Measurements from ENCODE around the gene VPS25.
"Not testable (repeated sequence)": the region's sequence is repeated elsewhere in the genome, so short reads cannot be mapped to it uniquely, and the experiment has no call there.

The VPS25 gene

DNA sequence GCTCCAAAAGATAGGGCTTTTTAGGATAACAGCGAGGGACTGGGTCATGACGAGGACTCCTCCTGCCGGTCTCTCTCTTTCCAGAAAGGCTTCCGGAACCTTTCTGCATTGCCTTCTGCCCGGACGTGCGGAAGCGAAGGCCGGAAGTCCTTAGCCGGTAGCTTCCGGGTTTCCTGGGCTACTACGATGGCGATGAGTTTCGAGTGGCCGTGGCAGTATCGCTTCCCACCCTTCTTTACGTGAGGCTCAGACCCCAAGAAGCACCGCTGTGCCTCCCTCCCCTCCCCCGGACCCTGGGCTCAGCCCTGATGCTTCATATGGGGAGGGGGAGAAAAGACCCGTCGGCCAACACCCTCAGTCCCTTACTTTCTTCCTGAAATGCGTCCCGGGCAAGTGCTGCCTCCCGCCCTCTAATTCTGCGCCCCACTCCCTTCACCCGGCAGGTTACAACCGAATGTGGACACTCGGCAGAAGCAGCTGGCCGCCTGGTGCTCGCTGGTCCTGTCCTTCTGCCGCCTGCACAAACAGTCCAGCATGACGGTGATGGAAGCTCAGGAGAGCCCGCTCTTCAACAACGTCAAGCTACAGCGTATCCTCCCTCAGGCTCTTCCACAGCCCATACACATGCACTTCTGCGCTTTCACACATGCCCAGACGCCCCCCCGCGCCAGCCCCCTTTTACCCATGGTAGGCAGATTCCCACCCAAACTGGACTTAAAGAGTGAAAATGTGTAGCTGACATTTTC, at the start of gene VPS25:
Gene VPS25 (plus strand): TSS at position 160 of the 746 bp plus-strand sequence. CDS start 27 bp downstream, at position 187.
- peak; percentile 84 for DNase-seq

DNA sequence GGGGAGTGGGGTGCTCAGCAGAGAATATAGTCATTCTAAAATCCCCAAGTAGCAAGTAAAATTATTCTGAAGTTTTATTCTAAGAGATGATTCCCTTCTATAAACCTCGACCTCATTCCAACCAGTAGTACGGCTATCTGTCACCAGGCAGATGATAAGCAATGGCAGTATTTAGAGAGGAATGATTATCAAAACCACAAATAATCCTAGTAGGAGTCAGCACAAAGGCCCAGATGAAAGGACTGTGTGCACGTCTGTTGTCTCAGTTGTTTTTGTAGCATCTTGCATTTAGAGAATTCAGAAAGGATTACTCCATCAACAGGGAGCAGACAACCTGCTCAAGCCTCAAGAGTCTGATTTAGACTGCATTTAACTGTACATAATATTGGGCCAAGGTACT, 49.6 kb upstream of the VPS25 start:
- no peak for DNase-seq

DNA sequence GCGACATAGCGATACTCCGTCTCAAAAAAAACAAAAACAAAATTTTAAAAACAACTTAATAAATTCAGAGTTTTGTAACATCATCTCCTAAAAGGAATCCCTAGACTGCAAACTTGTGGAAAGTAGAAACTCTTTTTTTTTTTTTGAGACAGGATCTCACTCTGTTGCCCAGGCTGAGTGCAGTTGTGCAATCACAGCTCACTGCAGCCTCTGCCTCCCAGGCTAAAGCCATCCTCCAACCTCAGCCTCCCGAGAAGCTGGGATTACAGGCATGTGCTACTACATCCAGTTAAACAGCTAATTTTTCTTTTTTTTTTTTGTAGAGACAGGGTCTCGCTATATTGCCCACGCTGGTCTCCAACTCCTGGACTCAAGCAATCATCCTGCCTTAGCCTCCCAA, 48.1 kb upstream of the VPS25 start:
- DNase-seq: no peak

DNA sequence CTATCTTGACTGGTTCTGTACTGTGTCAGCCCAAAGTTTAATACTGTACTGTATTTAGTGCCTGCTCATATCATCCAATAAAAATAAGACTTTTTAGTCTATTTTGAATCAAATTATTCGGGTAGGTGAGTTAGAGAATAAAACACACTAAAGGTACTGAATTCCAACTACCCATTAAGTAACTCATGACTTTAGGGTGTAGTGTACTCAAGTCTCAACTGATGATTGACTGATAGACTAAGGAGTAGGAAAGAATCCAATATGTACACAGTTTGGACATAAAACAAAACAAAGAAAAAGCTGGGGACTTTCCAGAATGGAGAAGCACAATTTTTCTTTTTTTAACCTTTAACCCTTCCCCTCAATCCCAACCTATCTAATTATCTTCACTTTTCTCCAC, 32.5 kb upstream of the VPS25 start:
- DNase-seq: no peak

DNA sequence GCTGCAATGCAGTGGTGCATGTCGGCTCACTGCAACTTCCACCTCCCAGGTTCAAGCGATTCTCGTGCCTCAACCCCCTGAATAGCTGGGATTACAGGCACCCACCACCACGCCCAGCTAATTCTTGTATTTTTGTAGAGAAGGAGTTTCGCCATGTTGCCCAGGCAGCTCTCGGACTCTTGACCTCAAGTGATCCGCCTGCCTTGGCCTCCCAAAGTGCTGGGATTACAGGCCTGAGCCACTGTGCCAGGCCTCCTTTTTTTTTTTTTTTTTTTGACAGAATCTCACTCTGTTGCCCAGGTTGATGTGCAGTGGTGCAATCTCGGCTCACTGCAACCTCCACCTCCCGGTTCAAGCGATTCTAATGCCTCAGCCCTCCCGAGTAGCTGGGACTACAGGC, 30.3 kb upstream of the VPS25 start:
- not testable (repeated sequence) for DNase-seq

DNA sequence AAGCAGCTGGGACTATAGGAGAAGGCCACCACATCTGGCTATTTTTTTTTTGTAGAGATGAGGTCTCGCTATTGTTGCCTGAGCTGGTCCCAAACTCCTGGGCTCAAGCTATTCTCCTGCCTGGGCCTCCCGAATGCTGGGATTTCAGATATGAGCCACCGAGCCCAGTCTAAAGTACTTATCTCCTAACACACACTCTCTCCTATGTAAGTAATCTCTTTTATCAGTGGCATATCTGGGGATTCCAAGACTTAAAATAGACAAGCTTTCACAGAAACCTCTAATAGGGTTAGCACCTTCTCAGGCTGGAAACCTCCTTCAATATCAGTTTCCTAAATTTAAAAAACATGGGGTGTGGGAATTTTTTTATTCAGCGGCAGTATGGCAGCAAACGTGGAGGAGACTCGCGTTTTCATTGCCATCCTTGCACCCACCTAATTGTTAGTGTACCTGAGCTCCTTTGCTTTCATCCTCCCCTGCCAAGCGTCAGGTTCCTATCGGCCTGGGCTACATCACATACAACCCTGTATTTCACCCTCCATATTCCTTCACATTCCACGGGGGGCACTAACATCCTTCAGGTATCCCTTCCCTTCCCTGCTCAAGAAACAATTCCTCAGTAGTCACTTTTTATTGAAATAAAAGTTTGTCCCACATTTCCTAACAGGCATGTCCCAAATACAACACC, 29.5 kb upstream of the VPS25 start:
- DNase-seq: no peak

DNA sequence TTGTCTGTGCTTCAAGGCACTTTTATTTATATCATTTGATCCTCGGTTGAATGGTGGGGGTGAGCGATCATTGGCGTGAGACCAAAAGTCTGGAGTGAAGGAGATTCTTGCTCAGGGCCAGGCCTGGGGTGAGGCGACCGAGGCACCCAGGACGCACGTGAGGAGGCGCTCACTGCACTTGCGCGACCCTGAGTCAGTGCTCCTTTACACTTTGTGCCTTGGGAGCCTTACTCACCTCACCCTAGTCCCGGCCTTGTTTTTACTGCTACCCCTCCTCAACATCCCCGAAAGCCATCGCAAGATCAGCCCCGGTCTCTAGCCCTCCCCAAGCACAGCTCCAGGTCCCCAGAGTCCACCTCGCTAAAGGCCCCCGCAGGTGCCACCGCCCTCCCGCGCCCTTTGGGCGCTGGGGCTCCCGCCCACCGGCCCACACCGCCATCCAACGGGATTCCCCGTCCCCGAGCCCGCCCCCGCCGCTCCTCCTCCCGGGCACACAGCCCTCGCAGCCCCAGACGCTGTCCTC, 28.9 kb upstream of the VPS25 start:
- peak; percentile 69 for DNase-seq

DNA sequence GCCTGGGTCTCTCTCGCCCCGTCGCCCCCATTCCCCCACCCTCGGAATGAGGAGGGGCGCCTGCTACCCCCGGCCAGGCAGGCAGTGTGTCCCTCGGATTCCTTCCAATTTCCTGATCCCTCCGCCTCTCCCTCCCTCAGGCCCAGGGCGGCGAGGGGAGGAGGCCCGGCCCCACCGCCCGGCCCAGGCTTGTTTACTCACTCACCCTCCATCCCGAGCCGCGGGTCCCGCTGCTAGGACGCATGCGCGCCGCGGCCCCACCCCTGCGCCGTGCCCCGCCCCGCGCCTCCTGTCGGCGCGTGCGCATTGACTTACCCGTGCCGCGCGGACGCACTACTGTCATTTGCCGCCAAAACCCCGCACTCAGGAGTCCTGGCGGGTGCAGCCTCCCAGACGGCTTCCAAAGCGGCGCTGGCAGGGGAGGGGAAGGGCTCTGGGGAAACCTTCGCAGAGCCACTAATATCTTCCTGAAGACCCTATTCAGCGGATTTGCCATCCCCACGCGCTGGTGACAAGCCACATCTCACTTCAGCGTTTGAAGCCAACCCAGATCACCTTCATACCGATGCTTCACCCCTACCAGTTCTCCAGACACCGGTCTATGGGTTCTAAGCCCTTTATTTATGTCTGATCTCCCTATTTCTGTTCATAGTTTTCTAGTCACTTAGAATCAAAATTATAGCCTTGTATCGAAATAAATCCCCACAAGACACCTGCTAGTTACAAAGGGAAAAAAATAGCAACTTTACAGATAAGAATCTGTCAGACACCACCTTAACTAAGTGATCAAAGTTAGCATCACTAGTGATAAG, 28.2 kb upstream of the VPS25 start, which contains the start of gene EZH1:
Gene EZH1 (minus strand): TSS at position 235 of the 812 bp plus-strand sequence. CDS start 16,099 bp downstream, outside the sequence.
- DNase-seq: peak; percentile 93

DNA sequence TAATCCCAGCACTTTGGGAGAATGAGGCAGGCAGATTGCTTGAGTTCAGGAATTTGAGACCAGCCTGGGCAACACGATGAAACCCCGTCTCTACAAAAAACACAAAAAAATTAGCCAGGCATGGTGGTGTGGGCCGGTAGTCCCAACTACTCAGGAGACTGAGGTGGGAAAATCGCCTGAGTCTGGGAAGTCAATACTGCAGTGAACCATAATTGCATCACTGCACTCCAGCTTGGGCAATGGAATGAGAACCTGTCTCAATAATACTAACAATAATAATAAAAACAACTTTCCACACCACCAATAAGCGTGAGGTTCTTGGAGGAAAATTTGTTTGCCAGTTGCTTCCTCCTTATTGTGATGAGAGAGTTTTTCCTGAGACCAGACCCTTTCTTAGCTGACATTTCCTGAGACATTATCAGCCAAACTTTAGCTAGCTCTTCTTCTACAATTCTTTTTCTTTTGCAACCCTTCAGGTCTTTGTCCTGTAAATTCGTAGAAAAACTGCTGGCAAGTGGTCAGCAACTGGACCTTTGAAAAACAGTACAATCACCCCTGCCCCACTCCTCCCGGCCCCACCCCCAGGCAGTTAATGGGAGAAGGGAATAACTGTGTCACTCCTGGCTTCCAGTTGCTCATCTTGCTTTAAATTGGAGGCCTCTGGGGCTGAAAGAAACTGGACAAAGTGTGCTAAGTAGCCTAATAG, 24.9 kb upstream of the VPS25 start:
- DNase-seq: no peak

DNA sequence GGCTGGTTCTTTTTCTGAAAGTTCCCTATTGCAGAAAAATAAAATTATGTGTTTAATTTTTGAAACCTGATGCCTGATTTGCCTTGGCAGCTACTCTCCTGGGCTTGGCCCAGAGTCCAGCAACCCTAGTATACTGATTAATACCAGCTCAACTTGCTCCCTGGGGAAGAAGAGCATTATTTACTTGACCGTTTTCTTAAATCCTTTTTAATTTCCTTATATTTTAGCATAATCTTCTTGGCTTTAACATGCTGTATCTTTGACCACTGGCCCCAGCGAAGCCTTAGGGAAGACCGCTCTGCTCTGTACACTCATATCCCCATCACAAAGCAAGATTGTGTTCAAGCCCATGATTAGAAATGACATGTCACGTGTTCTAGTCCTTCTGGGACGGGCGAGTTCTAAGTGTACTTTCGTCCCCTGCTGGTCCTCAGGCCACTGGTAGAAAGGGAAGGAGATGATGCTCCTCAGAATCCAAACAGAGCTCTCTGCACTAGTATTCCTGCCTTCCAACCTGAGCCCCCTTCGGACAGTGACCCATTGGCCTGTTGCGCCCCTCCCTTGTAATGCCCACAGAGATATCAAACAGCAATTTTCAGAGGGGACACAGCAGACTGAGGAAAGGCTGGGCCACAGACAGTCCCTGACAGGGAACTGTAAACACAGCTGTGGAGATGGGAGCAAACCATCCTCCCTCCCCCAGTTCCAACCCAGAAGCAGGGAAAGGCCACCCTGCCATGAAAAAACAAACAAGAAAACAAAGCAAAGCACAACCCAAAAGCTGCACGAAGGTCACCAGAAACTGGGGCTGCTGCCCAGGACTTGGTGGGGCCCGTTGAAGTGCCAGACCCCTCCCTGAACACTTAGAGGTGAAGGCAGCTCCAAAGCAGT, 24.1 kb upstream of the VPS25 start:
- no peak for DNase-seq

DNA sequence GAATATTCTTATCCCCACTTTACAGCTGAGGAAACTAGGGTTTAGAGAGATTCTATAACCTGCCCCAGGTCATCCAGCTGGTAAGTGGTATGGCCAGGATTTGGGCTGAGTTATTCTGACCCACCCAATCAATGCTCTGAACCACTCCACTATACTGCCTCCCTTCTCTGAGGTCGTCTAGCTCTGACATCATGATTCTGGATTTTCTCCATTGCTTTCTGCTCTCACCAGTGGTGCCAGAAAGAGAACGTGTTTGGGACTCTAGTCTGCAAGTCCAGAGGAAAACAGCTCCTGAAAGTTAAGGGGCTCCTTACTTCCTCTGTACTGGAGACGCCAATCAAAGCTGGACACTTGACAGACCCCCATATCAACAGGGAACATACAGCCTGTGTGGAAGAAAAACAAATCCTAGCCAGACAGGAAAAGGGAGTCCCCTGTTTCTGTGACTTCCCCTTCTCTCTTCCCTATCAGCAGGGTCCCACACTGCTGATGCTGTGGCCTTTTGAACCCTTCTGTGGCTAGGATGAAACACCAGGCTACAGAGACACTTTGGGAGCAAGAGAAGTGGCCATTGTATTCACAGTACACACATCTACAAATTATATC, 22.4 kb upstream of the VPS25 start:
- DNase-seq: no peak

DNA sequence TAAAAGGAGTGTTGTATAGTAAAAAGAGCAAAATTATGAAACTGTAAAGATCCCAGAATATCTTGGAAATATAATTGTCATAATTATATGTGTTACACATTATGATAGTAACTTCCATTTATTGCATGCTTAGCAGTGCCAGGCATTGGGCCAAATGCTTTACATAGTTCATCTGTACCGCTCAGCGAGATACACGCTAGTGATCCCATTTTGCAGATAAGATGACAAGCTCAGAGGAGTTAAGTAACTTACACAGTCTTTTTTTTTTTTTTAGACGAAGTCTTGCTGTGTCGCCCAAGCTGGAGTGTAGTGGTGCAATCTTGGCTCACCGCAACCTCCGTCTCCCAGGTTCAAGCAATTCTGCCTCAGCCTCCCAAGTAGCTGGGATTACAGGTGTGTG, 21.6 kb upstream of the VPS25 start:
- DNase-seq: no peak

DNA sequence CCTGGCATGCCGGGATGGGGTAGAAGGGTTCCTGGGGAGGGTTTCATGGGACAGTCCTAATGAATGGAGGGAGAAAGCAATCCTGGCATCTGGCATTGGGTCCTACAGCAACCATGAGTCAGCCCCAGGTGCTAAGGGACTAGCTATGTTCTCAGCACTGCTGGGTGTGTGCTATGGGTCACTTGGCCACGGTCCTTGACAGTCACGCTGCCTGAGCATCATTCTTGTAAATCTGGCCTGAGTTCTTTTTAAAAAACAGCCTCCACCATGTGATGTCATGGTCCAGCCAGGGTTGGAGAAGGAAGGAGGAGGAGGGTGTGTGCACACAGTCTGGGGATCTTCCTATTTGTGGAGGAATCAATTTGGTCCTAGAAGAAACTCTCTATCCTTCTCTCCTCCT, 18.5 kb upstream of the VPS25 start:
- DNase-seq: no peak

DNA sequence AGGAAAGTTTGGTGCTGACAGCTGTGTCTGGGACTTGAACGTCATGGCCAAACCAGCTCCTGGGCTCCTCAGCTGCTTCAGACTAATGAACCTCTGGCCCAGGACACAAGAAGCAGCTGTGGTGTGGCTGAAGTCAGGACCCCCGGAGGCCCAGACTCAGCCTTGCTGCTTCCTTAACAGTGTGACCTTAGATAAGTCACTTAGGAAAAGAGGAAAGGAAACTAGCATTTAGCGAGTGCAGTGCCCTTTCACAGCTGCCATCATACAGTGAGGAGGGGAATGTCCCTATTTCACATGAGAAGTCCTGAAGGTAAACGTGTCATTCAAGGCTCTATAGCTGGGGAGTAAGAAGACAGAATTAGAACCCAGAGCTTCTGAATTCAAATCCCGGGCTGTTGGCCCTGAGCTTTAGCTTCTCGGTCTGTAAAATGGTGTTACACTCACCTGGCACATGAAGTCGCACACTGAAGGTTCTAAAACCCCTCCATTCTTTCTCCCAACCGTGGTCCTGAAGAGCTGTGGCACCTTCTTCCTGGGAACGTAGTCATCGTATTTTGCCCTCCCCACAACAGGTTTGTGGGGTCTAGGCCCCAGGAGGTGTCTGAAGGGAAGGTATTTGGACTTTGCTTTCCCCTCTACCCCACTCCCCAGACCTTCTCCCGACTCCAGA, 13.1 kb upstream of the VPS25 start:
- DNase-seq: no peak

DNA sequence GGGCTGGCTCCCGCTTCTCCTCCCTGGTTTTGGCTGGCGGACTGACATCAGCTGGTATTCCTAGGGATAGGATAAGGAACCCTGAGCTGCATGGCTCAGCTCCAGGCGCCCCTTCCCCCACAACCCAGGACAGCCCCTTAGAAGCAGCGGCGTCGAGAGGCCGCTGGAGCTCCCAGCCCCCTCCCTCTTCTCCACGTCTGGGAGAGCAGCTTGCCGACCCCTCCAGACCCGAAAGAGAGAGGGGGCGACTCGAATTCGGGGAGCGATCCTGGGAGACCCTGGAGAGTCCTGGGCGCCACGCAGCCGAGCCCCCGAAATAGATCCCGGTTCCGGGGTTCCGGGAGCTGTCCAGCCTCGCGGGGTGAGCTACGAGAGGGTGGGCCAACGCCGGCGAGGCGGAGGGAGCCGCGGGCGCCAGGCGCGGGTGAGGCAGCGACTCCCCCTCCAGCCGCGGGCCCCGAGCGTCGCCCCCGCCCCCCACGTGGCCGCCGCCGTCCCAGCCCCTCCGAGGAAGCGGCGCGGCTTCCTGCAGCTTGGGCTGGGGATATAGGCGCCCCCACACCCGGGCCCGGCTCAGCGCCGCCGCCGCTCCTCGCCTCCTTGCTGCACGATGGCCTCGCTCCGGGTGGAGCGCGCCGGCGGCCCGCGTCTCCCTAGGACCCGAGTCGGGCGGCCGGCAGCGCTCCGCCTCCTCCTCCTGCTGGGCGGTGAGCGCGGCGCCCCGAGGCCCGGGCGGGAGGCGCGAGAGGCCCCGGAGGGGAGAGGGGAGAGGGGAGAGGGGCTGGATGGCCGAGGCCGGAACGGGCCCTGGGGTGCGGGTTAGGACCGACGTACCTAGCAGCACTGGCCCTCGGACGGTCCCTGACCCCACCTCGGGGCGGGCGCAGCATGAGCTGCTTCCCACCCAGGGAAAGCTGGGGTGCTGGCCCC, 12.3 kb upstream of the VPS25 start, which contains the start of gene RAMP2:
Gene RAMP2 (plus strand): TSS at position 576 of the 930 bp plus-strand sequence. CDS start 35 bp downstream, at position 611.
- DNase-seq: peak; percentile 7

DNA sequence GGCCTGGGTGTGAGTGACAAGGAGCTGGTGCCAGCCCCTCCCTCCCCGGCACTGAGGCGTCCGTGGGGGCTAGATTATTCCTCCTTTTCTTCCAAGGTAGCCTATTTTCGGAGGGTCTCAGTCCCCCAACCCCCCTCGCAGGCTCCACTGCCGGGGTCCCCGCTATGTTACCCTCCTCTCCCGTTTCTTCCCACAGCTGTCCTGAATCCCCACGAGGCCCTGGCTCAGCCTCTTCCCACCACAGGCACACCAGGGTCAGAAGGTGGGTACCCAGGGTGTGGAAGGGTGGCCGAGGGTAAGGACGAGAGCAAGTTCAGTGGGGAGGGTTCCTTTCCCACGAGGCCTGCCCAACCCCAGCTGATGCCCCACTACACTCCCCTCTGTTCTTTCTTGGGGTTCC, 11.6 kb upstream of the VPS25 start:
- no peak for DNase-seq

DNA sequence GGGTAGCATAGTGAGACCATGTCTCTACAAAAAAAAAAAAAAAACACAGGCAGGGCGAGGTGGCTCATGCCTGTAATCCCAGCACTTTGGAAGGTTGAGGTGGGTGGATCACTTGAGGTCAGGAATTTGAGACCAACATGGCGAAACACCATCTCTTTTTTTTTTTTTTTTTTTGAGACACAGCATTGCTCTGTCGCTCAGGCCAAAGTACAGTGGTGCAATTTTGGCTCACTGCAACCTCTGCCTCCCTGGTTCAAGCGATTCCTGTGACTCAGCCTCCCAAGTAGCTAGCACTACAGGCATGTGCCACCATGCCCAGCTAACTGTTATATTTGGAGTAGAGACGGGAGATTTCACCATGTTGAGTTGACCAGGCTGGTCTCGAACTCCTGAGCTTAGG, 7.1 kb upstream of the VPS25 start:
- DNase-seq: no peak

DNA sequence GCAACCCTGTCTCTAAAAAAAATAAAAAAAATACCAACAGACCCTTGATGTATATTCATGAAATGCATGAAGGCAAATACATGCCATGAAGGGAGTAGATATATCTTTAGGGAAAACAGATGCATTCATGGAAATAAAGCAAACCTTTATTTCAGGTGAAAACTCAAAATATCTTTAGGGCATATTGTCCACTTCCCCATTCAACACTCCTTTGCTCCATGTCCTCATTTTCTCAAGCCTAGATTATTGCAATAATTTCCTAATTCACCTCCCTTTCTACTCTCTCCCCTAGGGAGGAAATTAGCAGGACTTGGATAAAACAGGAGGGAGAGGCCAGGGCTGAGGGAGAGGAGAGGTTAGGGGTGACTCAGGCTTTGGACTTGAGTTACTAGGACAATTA, 5.7 kb upstream of the VPS25 start:
- no peak for DNase-seq

DNA sequence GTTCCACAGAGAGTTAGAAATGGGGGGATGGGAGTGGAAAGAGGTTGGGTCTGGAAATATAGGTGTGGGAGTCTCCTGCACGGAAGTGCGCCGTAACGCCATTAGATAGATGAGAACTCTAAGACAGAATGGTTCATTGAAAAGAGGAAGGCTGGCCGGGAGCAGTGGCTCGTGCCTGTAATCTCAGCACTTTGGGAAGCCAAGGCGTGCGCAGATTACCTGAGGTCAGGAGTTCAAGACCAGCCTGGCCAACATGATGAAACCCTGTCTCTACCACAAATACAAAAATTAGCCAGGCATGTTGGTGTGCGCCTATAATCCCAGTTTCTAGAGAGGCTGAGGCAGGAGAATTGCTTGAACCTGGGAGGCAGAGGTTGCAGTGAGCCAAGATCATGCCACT, 5.2 kb upstream of the VPS25 start:
- DNase-seq: not testable (repeated sequence)
